ENCODE measurements around the gene HIBCH. TPM values are rescaled to one million over a fixed set of nuclear protein-coding genes. Genes with fewer than 3 reads are reported as not detected.

The HIBCH gene
- total and polyA plus RNA-seq, 2 of the 13 experiments (the other 11 are each of a cell fraction or from before 2014, with no cell fraction given): 18.8 to 49.5 TPM

DNA sequence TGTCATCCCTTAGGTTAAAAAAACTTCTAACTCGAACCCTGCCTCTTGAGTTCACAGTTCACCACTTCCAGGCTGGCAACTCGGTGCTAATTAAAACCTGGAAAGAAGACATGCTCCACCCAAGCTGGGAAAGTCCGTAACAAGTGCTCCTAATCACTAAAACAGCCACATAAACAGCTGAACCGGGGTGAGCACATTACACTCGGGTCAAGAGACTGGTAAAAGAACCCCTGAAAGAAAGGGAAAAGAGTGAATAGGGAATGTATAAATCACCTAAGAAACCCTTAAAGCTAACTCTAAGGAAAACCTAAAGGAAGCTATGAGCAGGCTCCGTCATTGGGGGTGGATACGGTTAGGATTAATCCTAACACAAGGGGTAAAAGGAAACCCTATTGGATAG is 102.0 kb downstream of the HIBCH start:
- no peak for DNase-seq (ENCODE audit: low spot score)
- in situ Hi-C loops (cut with HindIII; ENCODE audit: extremely low pct_ligation_motif_present, low pct_unique_long_range_greater_than_20kb): no loop called here
- 96% methylated on average over 7 of the region's 7 CpGs for WGBS (ENCODE audit: low lambda C conversion rate)
- Histone ChIP-seq H3K79me2 (ENCODE audit: insufficient read depth, low read length) (no peaks in the 10 kb centered on the region), H3K27ac (ENCODE audit: extremely low read length, insufficient read depth, low read length) (no peak overlapping the region), H3K9ac (ENCODE audit: insufficient read depth, low read depth, low read length) (no peak overlapping the region), H3K27me3 (ENCODE audit: control insufficient read depth in 1 of 2, insufficient read depth in 2 of 2, low read length in 2 of 2) (no peaks in the 10 kb centered on the region), H3K4me3 (replicated peaks in 1 of 3; ENCODE audit: insufficient read depth in 1 of 3, low read depth in 2 of 3, low read length in 3 of 3) (no peak overlapping the region), H4K20me1 (ENCODE audit: insufficient read depth, low read length) (no peaks in the 10 kb centered on the region), H3K4me2 (ENCODE audit: low read depth, low read length) (no peak overlapping the region), H3K36me3 (replicated peaks in 1 of 2; ENCODE audit: control insufficient read depth in 1 of 2, insufficient read depth in 2 of 2, low read length in 2 of 2) (peaks cover 4 to 21% of the 10 kb centered on the region in 2 experiments; a peak in 3 of 5 replicates), H3K4me1 (ENCODE audit: insufficient read depth, low read length) (no peaks in the 10 kb centered on the region), H2AFZ (ENCODE audit: low read length) (no peak overlapping the region), H3K9me3 (ENCODE audit: low read length) (no peaks in the 10 kb centered on the region)
- ChIA-PET CTCF (ENCODE audit: low intra/inter-chr PET ratio, low total read pairs) (no interaction called here), POLR2A (no interaction called here)
- no peak for TF ChIP-seq ZNF382 (CRISPR knock-in tag; IDR thresholded peaks at IDR 0.05; ENCODE audit: borderline replicate concordance)
- TF ChIP-seq EED (CRISPR knock-in tag; IDR thresholded peaks at IDR 0.05): no peak
- no peak for TF ChIP-seq ESRRA (CRISPR knock-in tag; IDR thresholded peaks at IDR 0.05; ENCODE audit: low read depth)
- no peak for TF ChIP-seq ISL2 (CRISPR knock-in tag; IDR thresholded peaks at IDR 0.05)
- TF ChIP-seq ZNF570 (CRISPR knock-in tag; IDR thresholded peaks at IDR 0.05; ENCODE audit: borderline replicate concordance): no peak
- TF ChIP-seq, protein P1, sequence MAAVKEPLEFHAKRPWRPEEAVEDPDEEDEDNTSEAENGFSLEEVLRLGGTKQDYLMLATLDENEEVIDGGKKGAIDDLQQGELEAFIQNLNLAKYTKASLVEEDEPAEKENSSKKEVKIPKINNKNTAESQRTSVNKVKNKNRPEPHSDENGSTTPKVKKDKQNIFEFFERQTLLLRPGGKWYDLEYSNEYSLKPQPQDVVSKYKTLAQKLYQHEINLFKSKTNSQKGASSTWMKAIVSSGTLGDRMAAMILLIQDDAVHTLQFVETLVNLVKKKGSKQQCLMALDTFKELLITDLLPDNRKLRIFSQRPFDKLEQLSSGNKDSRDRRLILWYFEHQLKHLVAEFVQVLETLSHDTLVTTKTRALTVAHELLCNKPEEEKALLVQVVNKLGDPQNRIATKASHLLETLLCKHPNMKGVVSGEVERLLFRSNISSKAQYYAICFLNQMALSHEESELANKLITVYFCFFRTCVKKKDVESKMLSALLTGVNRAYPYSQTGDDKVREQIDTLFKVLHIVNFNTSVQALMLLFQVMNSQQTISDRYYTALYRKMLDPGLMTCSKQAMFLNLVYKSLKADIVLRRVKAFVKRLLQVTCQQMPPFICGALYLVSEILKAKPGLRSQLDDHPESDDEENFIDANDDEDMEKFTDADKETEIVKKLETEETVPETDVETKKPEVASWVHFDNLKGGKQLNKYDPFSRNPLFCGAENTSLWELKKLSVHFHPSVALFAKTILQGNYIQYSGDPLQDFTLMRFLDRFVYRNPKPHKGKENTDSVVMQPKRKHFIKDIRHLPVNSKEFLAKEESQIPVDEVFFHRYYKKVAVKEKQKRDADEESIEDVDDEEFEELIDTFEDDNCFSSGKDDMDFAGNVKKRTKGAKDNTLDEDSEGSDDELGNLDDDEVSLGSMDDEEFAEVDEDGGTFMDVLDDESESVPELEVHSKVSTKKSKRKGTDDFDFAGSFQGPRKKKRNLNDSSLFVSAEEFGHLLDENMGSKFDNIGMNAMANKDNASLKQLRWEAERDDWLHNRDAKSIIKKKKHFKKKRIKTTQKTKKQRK (IDR thresholded peaks at IDR 0.05; ENCODE audit: low read length): no peak
- TF ChIP-seq ZNF546 (CRISPR knock-in tag; conservative IDR thresholded peaks at IDR 0.05): no peak
- no peak for TF ChIP-seq MXI1 (IDR thresholded peaks at IDR 0.05; ENCODE audit: borderline replicate concordance, low read depth, low read length)
- TF ChIP-seq CCDC6 (CRISPR knock-in tag; IDR thresholded peaks at IDR 0.05): no peak
- TF ChIP-seq DMAP1 (CRISPR knock-in tag; IDR thresholded peaks at IDR 0.05): no peak
- TF ChIP-seq CCAR2 (optimal IDR thresholded peaks at IDR 0.05; ENCODE audit: low read depth, low read length): no peak
- intact Hi-C loops (cut with micrococcal nuclease; ENCODE audit: unreplicated experiment): no loop called here
- no peak for ATAC-seq
- FAIRE-seq: no peak
- no TSS peak for BruUV-seq (replicated peaks)
